Measurements from ENCODE around the gene PFKFB4. TPM values are rescaled to one million over a fixed set of nuclear protein-coding genes. Genes with fewer than 3 reads are reported as not detected.

PFKFB4 gene
- total and polyA plus RNA-seq, 2 donors (not counting 1 experiment from before 2014, with no cell fraction given): 1.3 to 3.3 TPM

DNA sequence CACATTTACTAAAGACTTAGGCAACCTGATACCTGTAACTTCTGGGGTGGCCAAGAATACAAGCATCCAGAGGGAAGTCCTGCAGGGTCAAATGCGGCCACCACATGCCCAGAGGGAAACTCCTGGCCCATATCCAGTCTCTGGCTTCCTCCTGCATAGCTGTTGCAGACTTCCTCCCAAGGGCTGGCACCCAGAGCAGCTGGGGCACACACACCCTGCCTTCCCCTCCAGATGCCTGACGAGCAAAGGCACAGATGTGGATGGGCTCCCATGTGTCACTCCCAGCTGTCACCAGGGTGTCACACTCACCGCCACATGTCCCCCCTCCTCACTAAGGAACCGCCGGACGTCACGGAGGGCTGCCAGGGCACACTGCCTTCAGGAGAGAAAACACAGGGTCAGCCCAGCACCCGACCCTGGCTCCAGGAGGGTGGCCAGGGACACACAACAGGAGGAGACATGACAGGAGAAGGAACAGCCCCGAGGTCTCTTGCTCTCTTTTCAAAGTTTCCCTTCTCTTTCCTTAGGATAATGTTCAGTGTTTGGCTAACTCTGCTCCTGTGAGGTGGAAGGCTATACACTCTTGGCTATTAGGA lies 13.2 kb downstream of the PFKFB4 start:
- ATAC-seq (ENCODE audit: low read depth) (no peak), DNase-seq (no peak)
- H3K4me3 Mint-ChIP-seq: no peak overlapping the region
- no peaks in the 10 kb centered on the region for H4K20me1 ChIP-seq (ENCODE audit: control insufficient read depth, insufficient read depth, low read length, poor library complexity, severe bottlenecking)
- no peaks in the 10 kb centered on the region for H3K9me3 ChIP-seq (ENCODE audit: control extremely low read depth in 1 of 3, control insufficient read depth in 2 of 3, insufficient read depth in 1 of 3, low read length in 2 of 3)
- no peaks in the 10 kb centered on the region for H3K9me3 Mint-ChIP-seq (ENCODE audit: insufficient read depth)
- no peaks in the 10 kb centered on the region for H3K4me1 ChIP-seq (ENCODE audit: control insufficient read depth in 2 of 2, insufficient read depth in 2 of 2, low read length in 2 of 2)
- ChIA-PET CTCF (interaction anchor here (2.1 kb wide), 1 partner anchor 108 kb away, joined by 6 read pairs; no protein-coding TSS in a partner anchor), POLR2A (no interaction called here)
- H3K27me3 Mint-ChIP-seq: no peaks in the 10 kb centered on the region
- no peaks in the 10 kb centered on the region for H3K79me2 ChIP-seq (ENCODE audit: control insufficient read depth, insufficient read depth, low read length)
- H2AFZ ChIP-seq (ENCODE audit: insufficient read depth, low read depth, low read length, poor library complexity, severe bottlenecking): no peak overlapping the region
- H3K27ac Mint-ChIP-seq: no peak overlapping the region
- H3K4me3 ChIP-seq (ENCODE audit: control extremely low read depth in 1 of 5, extremely low read depth in 1 of 5, insufficient read depth in 1 of 5, low read depth in 2 of 5, low read length in 4 of 5): no peak overlapping the region
- H3K27me3 ChIP-seq (replicated peaks in 1 of 4; ENCODE audit: control extremely low read depth in 1 of 4, control insufficient read depth in 3 of 4, insufficient read depth in 4 of 4, low read length in 3 of 4): peaks cover 0 to 6% (median 0%) of the 10 kb centered on the region in 4 experiments
- TF ChIP-seq EZH2 (IDR thresholded peaks at IDR 0.05; ENCODE audit: borderline replicate concordance, insufficient read depth, low read depth, low read length, poor library complexity, severe bottlenecking): no peak
- TF ChIP-seq, protein P1, sequence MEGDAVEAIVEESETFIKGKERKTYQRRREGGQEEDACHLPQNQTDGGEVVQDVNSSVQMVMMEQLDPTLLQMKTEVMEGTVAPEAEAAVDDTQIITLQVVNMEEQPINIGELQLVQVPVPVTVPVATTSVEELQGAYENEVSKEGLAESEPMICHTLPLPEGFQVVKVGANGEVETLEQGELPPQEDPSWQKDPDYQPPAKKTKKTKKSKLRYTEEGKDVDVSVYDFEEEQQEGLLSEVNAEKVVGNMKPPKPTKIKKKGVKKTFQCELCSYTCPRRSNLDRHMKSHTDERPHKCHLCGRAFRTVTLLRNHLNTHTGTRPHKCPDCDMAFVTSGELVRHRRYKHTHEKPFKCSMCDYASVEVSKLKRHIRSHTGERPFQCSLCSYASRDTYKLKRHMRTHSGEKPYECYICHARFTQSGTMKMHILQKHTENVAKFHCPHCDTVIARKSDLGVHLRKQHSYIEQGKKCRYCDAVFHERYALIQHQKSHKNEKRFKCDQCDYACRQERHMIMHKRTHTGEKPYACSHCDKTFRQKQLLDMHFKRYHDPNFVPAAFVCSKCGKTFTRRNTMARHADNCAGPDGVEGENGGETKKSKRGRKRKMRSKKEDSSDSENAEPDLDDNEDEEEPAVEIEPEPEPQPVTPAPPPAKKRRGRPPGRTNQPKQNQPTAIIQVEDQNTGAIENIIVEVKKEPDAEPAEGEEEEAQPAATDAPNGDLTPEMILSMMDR (IDR thresholded peaks at IDR 0.05): no peak
- H3K27ac ChIP-seq (ENCODE audit: low read length in 2 of 2): no peak overlapping the region
- H3K4me2 ChIP-seq (replicated peaks; ENCODE audit: low read depth, low read length, poor library complexity, severe bottlenecking): no peak overlapping the region
- intact Hi-C loops (cut with micrococcal nuclease): no loop called here
- H3K9ac ChIP-seq (ENCODE audit: low read length): no peak overlapping the region
- H3K36me3 ChIP-seq (replicated peaks in 1 of 2; ENCODE audit: control extremely low read depth in 1 of 2, control insufficient read depth in 1 of 2, extremely low read depth in 1 of 2, insufficient read depth in 2 of 2, low read length in 1 of 2): no peaks in the 10 kb centered on the region
- H3K4me1 Mint-ChIP-seq: no peaks in the 10 kb centered on the region
- WGBS (ENCODE audit: insufficient coverage): 9% methylated on average over 9 of the region's 9 CpGs

GRCh38 chr3:48538451-48538850 lies 18.2 kb downstream of the PFKFB4 start:
- ChIA-PET POLR2A (no interaction called here), CTCF (no interaction called here)
- intact Hi-C loops (cut with micrococcal nuclease): no loop called here
- Mint-ChIP-seq H3K4me1 (no peaks in the 10 kb centered on the region), H3K27me3 (no peaks in the 10 kb centered on the region), H3K4me3 (no peak overlapping the region), H3K9me3 (ENCODE audit: insufficient read depth) (no peaks in the 10 kb centered on the region), H3K27ac (no peak overlapping the region)
- H3K4me2 ChIP-seq (replicated peaks; ENCODE audit: low read depth, low read length, poor library complexity, severe bottlenecking): no peak overlapping the region
- H3K4me3 ChIP-seq (ENCODE audit: control extremely low read depth in 1 of 5, extremely low read depth in 1 of 5, insufficient read depth in 1 of 5, low read depth in 2 of 5, low read length in 4 of 5): no peak overlapping the region
- TF ChIP-seq, protein P1 (IDR thresholded peaks at IDR 0.05): no peak
- no peak for TF ChIP-seq EZH2 (IDR thresholded peaks at IDR 0.05; ENCODE audit: borderline replicate concordance, insufficient read depth, low read depth, low read length, poor library complexity, severe bottlenecking)
- H3K27ac ChIP-seq (ENCODE audit: low read length in 2 of 2): no peak overlapping the region
- H3K79me2 ChIP-seq (ENCODE audit: control insufficient read depth, insufficient read depth, low read length): no peaks in the 10 kb centered on the region
- ATAC-seq (ENCODE audit: low read depth) (no peak), DNase-seq (no peak)
- peaks cover 0 to 6% (median 0%) of the 10 kb centered on the region in 4 experiments for H3K27me3 ChIP-seq (replicated peaks in 1 of 4; ENCODE audit: control extremely low read depth in 1 of 4, control insufficient read depth in 3 of 4, insufficient read depth in 4 of 4, low read length in 3 of 4)
- no peaks in the 10 kb centered on the region for H3K4me1 ChIP-seq (ENCODE audit: control insufficient read depth in 2 of 2, insufficient read depth in 2 of 2, low read length in 2 of 2)
- no peak overlapping the region for H2AFZ ChIP-seq (ENCODE audit: insufficient read depth, low read depth, low read length, poor library complexity, severe bottlenecking)
- no peaks in the 10 kb centered on the region for H3K36me3 ChIP-seq (replicated peaks in 1 of 2; ENCODE audit: control extremely low read depth in 1 of 2, control insufficient read depth in 1 of 2, extremely low read depth in 1 of 2, insufficient read depth in 2 of 2, low read length in 1 of 2)
- H3K9me3 ChIP-seq (ENCODE audit: control extremely low read depth in 1 of 3, control insufficient read depth in 2 of 3, insufficient read depth in 1 of 3, low read length in 2 of 3): no peaks in the 10 kb centered on the region
- WGBS (ENCODE audit: insufficient coverage): 93% methylated on average over 11 of the region's 12 CpGs
- H3K9ac ChIP-seq (ENCODE audit: low read length): no peak overlapping the region
- H4K20me1 ChIP-seq (ENCODE audit: control insufficient read depth, insufficient read depth, low read length, poor library complexity, severe bottlenecking): no peaks in the 10 kb centered on the region

Measured in B cell (primary cell).